Activated CD8-positive, alpha-beta memory T cell treated with anti-CD3 and anti-CD28 coated beads, Interleukin-2, amount 50 U/mL, for 1 hour (primary cell): Measurements from ENCODE around the gene TMEM200C.

Source experiments
- DNase-seq: peaks from one replicate; pipeline ENCODE4 v3.0.0-alpha.2; 2020; ENCODE audit errors: extremely low read depth

TMEM200C gene

DNA sequence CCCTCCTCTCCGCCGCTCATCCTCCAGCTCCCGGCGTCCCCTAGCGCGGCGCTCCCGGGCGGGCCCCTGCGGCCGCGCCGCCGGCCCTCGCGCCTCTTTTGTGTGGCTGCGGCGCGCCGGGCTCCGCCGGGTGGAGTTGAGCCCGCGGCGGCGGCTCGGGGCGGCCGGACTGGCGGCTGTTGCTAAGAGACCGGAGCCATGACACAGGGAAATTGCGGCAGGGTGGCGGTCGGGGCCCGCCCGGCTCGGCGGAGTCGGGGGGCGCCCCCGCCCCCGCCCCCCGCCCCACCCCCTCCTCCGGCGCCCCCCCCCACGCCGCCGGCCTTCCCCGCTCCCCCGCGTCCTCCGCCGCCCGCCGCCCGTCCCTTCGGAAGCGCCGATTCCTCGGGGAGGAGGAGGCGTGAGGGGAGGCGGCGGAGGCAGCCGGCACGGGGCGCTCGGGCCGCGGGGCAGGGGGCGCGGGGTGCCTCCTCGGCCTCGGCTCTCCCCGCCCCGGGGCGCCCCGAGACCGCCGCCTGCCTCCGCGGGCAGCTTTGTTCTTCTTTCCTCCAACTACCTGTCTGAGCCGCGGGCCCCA, at the start of gene TMEM200C:
Gene TMEM200C, minus strand, starts transcription at position 224 of the 577 bp plus-strand sequence. CDS start 3,459 bp downstream, outside the sequence.
- no peak for DNase-seq

DNA sequence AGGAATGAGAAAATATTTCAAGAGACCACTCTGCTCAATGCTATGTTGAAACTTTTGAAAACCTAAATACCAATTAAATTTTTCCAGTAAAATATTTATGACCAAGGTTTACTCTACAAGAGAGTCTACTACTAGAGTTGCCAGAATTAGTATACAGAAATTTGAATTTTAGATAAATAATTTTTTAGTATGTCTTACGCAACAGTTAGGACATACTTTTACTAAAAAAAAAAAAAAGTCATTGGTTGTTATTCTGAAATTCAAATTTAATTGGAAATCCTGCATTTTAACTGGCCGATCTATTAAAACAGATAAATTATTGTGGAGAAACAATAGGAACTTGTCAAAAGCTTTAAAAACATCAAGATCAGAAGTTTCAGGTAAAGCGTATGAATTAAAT, 49.1 kb upstream of the TMEM200C start:
- no peak for DNase-seq

DNA sequence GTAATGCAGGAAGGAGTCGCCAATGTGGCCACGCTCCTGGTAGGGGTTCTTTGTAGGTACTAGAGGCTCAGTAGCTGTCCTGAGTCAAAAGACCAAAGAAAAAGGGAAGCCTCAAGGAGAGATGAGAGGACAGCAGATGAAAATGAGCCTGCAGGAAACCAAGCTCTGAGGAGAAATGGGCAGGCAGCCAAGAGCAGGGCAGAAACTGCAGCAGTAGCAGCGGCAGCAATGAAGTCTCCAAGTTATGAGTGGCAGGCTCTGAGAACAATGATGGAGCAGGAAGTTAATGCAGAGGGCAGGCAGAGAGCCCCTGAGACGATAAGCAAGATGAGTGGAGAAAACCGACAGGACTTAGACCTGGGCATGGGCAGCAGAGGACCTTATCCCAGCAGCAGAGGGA, 48.2 kb upstream of the TMEM200C start:
- DNase-seq: no peak

DNA sequence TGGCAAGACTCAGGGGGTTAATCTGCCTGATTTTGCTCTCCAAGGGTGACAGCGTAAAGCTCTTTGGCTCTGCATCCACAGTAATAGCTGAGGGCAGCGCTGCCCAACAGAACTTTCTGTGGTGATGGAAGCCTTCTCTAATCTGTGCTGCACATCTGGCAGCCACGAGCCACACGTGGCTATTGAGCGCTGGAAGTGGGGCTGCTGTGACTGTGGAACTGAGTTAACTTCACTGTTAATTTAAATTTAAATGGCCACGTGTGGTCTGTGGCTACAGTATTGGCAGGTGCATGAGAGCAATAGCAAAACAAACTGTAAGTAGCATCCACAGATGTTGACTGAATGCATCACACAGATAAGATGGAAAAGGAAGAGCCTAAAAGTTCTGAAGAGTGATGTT, 47.3 kb upstream of the TMEM200C start:
- DNase-seq: no peak

DNA sequence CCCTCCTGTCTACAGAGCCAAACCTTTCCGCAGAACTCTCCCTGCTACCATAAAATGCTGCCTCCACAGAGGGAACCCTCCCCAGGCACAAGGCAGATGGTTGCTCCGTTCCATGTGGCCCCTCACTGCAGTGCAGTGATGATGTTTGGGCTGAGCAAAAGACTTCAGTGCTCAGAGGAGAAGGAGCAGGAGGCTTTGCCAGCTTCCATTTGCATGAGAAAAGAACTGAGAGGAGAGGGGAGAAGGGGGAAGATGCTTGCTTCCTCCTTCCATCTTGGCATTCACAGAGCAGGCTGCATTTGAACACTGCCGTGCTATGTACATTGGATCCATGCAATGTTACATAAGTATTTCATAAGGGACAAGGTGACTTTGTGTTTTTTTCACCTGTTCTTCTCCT, 46.6 kb upstream of the TMEM200C start:
- no peak for DNase-seq

DNA sequence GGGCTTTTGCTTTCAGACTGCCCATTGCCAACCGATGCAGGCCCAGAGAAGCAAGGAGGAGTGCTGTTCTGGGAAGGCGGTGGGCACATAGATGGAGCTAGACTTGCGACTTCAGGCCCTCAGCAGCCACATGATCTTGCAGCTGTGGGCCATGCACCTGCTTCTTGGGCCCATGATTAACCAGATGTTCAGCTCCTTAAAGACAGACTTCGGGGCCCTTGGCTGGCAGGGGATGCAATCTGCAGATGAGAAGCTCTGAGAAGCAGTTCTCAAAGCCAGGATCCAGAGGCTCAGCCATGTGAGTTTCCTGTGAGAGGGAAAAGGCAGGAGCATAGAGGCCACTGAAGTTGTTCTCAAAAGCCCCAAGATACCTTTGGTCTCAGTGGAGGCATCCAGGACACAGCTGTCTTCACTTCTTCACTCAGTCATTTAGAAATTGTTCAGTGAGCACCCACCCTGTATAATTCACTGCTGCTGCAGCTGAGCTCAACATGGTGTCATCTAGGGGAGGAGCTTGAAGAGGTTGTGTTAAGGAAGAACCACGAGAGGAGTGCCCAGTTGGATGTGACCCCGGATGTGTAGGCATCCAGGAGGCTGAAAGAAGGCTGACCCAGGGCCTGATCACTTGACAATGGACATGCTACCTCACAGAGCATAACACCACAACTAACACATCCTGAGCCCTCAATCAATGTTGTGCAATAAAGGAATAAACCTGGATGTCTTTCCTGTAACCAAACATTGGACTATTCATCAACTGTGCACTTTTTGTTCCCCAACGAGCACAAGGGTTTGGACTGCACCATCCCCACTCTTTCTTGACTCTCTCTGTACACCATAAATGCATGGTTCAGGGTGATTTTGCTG, 44.7 kb upstream of the TMEM200C start:
- no peak for DNase-seq

DNA sequence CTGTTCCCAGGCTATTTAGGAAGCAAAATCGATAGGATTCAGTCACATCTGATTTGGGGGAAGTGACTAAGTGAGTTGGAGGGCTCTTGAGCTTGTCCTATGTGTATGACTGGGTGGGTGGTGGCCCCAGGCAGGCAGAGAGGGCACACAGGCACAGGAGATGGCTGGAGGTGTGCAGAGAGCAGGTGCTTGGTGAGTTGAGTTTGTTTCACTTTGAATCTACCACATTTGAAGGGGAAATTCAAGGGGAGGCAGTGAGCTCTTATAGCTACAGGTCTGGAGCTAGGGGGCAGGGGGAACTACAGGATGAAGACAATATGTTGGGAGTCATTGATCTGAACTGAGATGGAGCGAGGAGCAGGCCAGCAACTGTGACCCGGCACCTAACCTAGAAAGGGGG, 42.5 kb upstream of the TMEM200C start:
- DNase-seq: no peak

DNA sequence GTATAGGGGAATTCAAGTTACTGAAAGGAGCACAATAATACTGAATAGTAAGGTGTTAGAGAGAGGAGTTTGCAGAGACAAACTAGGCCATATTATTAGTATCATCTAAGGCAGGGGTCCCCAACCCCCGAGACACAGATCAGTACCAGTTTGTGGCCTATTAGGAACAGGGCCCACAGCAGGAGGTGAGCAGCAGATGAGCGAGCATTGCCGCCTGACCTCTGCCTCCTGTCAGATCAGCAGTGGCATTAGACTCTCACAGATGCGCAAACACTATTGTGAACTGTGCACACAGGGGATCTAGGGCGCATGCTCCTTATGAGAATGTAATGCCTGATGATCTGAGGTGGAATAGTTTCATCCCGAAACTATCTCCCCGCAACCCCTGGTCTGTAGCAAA, 41.8 kb upstream of the TMEM200C start:
- DNase-seq: no peak

DNA sequence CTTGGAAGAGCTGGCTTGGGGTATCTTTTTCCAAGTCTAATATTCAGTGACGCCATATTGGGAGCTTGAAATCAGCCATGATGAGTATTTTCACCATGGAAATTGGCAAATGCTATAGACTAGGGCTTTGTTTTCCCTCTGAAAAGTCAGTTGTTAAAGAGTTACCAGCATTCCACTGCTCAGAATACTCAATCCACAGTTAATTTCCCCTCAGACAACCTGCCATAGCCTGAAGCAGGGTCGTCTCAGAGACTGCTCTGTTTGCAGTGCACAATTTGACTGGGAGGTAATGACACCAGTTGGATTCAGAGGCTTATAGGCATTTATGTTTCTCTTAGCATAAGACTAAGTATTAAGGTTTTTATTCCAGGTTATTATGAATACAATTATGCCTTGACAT, 35.5 kb upstream of the TMEM200C start:
- no peak for DNase-seq

DNA sequence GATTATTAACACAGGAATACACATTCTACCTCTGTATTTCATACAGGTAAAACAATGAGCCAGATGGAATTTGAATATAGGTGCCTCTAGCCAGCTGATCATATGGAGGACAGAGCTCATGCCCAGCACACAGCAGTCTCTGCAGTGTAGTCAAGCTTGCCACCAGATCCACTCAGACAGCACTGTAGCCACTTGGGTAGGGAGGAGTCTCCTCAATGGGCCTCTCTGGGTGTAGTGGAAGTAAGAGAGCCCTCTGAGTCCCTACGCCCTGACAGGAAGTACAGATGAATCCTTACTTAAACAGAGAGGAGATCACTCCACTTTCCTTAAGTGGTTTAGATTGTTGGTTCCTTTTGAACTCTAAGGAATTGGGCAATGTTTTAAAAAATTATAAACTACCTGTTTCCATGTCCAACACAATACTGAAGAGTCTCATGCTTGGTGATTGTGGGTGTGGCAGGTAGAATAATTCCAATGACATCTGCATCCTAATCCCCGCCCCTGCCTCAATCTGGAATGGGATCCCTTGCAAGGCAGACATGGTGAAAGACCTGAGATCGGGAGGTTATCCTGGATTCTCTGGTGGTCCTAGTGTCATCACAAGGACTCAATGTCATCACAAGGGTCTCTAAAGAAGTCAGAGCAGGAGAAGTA, 23.0 kb upstream of the TMEM200C start:
- no peak for DNase-seq

DNA sequence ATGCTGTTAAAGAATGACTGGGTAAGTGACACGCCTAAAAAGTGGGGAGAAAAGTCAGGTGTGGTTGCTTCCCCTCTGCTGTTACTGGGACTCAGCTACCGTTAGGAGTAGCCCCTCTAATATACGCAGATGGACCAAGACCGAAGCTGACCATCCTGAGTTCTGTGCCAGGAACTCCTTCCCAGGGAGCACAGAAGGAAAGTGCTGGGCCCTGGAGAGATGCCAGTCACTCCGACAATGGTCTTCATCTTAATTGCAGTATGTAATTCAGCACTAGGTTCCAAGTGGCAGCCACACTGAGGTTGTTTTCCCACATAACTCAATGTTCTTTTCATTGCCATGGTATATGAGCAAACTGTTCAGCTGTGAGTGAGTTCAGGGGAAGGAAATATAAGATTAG, 19.6 kb upstream of the TMEM200C start:
- no peak for DNase-seq

DNA sequence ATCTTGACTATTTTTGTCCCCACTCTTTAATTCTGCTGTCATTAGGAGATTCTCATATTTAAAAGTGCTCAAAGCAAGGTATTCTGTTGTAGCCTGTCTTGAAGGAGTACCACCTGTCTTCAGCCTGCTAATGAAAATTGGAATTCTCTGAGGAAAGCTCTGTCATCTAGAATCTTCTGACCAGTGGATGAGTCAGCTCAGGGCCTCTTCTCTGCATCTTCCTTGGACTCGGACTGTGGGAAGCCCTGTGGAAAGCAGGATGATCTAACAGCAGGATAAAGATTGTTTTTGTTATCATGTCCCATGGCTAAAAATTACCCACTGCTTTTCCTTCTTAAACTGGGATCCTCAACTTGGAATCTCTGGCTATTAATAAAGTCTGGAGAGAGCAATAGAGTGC, 18.7 kb upstream of the TMEM200C start:
- DNase-seq: no peak

DNA sequence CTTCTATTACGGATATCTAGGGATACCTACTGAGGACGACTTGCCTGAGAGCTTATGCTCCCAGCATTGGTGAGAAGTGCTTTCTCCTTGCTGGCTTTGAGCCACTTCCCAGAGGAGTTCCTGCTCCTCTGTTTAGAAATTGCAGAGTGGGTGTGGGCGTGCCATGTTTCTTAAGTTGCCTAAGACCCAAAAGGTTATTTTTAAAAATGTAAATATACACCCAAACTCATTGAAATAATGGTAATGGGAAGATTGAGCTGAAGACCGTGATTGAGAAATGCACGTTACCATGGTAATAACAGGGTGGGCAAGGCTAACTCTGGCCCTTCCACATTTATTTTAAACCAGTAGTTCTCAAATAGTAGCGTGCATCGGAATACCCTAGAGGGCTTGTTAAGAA, 17.2 kb upstream of the TMEM200C start:
- no peak for DNase-seq

DNA sequence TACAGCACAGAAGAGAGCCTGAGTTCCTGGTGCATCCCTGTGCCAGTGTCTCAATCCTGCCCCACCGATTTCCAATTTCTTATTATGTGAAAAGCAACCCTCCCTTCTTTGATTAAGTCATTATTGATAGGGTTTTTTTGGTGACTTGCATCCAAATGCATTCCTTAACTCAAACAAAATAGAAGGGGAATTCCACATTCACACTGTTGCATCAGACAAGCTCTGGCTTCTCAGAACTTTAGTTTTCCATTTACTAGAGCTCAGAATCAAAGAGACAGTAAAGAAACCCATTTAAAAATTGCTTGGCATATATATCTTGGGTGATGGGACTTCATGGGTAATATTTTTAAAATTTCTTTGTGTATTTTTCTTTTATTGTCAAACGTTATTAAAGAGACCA, 13.8 kb upstream of the TMEM200C start:
- no peak for DNase-seq

DNA sequence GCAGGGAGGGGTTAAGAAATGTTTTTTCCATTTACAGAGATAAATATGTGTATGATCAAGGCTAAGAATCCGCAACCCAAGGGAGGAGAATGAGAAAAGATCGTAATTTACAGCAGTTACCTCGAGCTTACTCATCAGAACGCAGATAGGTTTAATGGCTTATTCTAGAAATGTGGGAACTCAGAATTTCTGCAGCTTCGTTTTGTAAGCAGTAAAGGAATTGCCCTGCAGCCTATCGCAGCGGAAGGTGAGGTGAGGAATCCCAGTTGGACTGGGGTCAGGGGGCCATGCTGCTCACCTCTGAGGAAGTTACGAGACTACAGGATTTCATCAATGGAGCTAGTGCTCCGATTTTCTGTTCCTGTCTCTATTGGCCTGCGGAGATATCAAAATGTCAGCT, 8.1 kb upstream of the TMEM200C start:
- DNase-seq: no peak

DNA sequence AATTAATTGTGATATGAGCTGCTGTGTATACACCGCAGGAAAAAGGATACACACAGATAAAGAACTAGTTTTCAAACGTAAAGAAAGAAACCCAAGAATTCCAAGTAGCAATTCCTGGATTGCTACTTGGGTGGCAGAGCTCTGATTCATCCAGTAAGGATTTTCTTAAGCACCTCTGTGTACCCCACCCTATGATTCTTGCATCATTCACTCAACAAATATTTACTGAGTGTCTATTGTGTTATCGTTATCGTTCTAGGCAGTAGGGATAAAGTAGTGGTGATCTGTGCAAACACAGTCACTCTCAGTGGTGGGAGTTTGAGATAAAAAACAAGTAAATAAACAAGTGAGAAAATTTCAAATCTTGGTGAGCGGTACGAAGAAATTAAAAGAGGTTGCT, 4.9 kb upstream of the TMEM200C start:
- DNase-seq: no peak

DNA sequence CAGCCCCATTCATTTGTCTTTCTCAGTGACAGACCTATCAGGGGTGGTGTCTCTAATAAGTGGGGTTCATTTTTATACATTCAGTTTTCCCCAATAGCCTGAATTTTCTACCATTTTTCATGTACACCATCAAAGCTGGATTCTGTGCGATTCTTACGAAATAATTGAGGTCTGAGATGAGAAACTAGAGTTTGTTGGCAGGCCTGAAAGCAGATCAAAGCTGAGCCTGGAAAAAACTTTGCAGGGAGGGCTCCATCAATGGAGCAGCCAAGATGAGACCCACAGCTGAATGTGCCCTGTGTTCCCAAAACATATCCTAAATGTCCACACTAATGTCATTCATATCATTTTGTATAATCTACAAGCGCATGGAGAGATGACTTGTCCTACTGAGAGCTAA, 4.5 kb upstream of the TMEM200C start:
- no peak for DNase-seq

DNA sequence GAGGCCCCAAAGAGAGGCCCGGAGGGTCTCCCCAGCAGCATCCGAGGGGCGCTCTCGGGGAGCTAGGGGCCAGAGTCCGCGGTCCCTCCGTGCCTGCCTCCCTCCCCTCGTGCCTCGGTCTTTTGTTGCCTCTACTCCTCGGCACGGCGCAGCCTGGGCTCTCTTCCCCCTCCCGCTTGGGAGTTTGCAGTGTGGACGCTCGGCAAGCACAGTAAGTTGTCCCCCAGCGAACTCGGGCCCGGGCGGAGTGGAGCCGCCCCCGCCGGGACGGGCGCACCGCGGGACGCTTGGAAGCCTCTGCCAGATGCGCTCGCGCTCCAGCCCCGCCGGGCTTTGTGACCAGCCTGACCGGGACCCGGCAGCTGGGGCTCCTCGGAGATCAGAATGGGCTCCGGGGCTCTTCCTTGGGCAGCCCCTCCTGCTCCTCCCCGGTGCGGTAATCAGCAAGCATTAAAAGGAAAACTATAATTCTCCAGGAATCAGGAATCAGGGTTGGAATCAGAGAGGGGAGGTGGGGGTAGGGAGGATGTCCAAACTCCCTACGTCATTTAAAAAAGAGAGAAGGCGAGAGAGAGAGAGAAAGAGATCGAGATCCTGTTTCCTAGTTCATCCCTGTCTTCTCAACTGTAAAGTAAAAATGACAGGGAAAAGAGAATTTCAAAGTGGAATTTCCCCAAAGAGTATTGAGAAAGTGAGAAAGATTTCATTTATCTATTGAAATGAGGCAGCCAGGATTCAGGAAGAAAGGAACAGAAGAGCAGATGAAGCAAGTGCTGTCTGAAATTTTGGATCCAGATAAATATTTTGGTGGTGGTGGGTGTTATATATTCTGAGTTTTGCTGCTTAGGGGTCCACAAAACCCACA, 786 bp upstream of the TMEM200C start:
- no peak for DNase-seq

DNA sequence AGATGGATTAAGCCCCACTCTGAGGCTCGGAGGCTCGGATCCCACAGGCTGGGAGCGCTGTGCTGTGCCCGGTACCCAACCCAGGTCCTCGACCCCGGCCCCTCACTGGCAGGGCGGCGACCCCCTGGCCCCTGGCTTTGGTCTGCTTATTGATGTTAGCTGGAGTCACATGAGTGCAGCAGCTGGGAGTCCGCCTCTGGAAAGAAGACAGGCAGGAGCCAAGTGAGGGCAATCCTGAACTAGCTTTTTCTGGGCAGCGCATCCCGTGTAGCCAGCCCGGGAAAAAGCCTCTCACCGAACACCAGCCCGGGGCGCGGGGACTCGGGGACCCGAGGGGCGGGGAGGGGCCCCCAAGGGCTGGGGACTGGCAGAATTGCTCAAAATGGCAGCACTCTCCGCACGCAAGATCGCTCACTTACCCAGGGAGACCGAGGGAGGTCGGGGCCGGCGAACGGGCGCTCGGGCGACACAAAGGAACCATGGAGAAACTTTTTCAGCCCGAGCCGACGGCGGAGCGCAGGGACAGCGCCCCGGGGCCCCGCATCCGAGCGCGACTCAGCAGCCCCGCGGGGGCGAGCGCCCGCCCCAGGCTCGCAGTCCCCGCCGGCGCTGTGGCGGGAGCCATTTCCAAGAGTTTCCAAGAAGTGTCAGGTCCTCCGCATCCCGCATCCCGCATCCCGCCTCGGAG, 567 bp downstream of the TMEM200C start:
- DNase-seq: no peak

DNA sequence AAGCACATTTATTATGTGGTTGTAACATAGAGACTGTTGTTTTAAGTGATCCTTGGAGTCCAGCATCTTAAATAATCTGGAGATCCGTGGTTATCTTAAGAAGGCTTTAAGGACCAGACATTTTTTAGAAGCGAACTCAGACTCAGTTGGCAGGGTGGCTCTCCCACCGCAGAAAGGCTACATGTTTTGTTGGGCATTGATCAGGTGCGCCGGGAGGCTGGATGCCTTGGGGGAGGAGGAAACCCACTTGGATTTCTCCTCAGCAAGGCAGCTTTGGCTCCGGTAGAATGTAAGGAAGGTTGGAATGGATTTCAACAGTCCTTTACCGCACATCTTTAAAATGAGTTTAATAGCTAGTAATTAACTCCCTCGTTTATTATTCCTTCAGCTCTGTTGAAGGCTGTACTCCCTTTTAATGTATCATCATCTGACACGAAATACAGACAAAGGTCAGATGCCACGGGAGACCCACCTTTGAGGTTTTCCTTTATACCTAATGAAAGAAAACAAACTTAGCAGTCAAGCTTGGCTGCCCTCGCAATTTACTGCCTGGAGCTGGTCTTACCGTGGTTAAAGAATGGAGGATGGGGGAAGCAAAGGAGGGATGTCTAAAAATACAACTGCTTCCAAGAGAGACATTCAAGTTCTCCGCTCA, 1.2 kb downstream of the TMEM200C start:
- no peak for DNase-seq

DNA sequence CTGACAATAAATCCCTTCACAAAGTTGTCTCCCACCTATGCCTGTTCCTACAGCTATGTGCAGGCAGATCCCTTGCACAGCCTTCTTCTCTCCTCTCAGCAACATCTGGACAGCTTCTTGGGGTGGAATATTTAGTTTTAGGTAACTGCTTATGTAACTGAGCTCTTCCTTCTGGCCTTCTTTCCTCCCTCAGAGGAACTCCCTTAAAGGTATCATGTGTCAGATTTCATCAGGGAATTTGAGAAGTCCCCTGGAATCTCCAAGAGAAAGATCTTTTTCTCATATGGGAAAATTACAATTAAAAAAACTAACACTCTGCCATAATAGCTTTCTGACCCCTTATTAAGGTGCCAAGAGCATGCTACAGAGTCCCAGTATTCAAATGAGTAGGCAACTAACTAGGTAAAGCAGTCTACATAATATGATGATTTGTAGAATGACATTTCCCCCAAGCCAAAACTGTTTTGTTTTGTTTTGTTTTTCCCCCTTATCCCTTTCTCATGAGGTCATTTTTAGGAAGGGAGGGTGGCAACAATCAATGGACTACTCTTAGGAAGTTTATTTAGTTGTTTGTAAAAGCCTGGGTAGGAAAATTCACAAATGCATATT, 2.4 kb downstream of the TMEM200C start:
- DNase-seq: no peak
